GM23338 (cell line): Measurements from ENCODE around the gene LPA. TPM values are rescaled to one million over a fixed set of nuclear protein-coding genes. Genes with fewer than 3 reads are reported as not detected.

Experiments
- ATAC-seq: fragments of 200-7000 bp; cut with Tn5 transposase; 3 replicates; pipeline ENCODE4 v1.9.1; 2020
- DNase-seq: peaks from one replicate; pipeline ENCODE4 v3.0.0-alpha.2; 2015; ENCODE audit warnings: low spot score
- H2AFZ ChIP-seq: fragments of 200-600 bp; sonication (generic); 2 replicates; pipeline ENCODE4 v1.8.0; 2016; ENCODE audit warnings: antibody characterized with exemption, mild to moderate bottlenecking, moderate library complexity
- H3F3A ChIP-seq: fragments of 200-600 bp; sonication (generic); replicated peaks from 2 replicates; pipeline ENCODE4 v1.8.0; 2017; ENCODE audit warnings: antibody characterized with exemption, mixed run types, low read depth
- H3K27ac ChIP-seq: fragments of 200-600 bp; sonication (generic); 2 replicates; pipeline ENCODE4 v1.6.1; 2016; ENCODE audit warnings: low read depth
- H3K27me3 ChIP-seq: fragments of 200-600 bp; sonication (generic); 2 replicates; pipeline ENCODE4 v1.8.0; 2016; ENCODE audit warnings: mild to moderate bottlenecking, mixed run types, moderate library complexity; ENCODE audit not compliant: insufficient read depth
- H3K36me3 ChIP-seq: fragments of 200-600 bp; sonication (generic); 2 replicates; pipeline ENCODE4 v1.8.0; 2016; ENCODE audit warnings: mild to moderate bottlenecking; ENCODE audit not compliant: insufficient read depth
- H3K4me1 ChIP-seq: fragments of 200-600 bp; sonication (generic); 2 replicates; pipeline ENCODE4 v1.8.0; 2016; ENCODE audit warnings: mild to moderate bottlenecking, moderate library complexity; ENCODE audit not compliant: insufficient read depth
- H3K4me2 ChIP-seq: fragments of 200-600 bp; sonication (generic); 2 replicates; pipeline ENCODE4 v1.7.1; 2017; ENCODE audit warnings: mixed run types
- H3K4me3 ChIP-seq: fragments of 200-600 bp; sonication (generic); 2 replicates; pipeline ENCODE4 v1.6.1; 2016; ENCODE audit warnings: mixed run types
- H3K79me2 ChIP-seq: fragments of 200-600 bp; sonication (generic); replicated peaks from 2 replicates; pipeline ENCODE4 v1.8.0; 2017; ENCODE audit warnings: mild to moderate bottlenecking; ENCODE audit not compliant: insufficient read depth
- H3K9me2 ChIP-seq: fragments of 200-600 bp; sonication (generic); 2 replicates; pipeline ENCODE4 v1.8.0; 2017; ENCODE audit not compliant: insufficient read depth
- H4K20me1 ChIP-seq: fragments of 200-600 bp; sonication (generic); replicated peaks from 2 replicates; pipeline ENCODE4 v1.8.0; 2017; ENCODE audit warnings: mild to moderate bottlenecking; ENCODE audit not compliant: insufficient read depth
- H3K27ac Mint-ChIP-seq: 2 replicates; pipeline ENCODE4 v1.8.0; 2020; ENCODE audit warnings: inconsistent platforms, mild to moderate bottlenecking, moderate library complexity, mixed read lengths
- H3K27me3 Mint-ChIP-seq: 3 replicates; pipeline ENCODE4 v1.8.0; 2022; ENCODE audit warnings: low read depth, mild to moderate bottlenecking, moderate library complexity, mixed read lengths, inconsistent platforms; ENCODE audit not compliant: insufficient read depth, poor library complexity
- H3K36me3 Mint-ChIP-seq: 3 replicates; pipeline ENCODE4 v1.8.0; 2021; ENCODE audit warnings: low read depth, mild to moderate bottlenecking, inconsistent platforms, moderate library complexity, mixed read lengths
- H3K4me1 Mint-ChIP-seq: 3 replicates; pipeline ENCODE4 v1.8.0; 2020; ENCODE audit warnings: mild to moderate bottlenecking, inconsistent platforms, mixed read lengths
- H3K4me3 Mint-ChIP-seq: 3 replicates; pipeline ENCODE4 v1.8.0; 2021; ENCODE audit warnings: moderate library complexity, mild to moderate bottlenecking, inconsistent platforms, mixed read lengths
- H3K9me3 Mint-ChIP-seq: 3 replicates; pipeline ENCODE4 v1.8.0; 2020; ENCODE audit warnings: moderate library complexity, mild to moderate bottlenecking, inconsistent platforms, mixed read lengths
- CREB1 ChIP-seq: fragments of 250-450 bp; sonication (Bioruptor Pico); IDR thresholded peaks from 2 replicates; pipeline ENCODE4 v1.5.0; 2020; ENCODE audit warnings: low read depth, mild to moderate bottlenecking, moderate library complexity
- EZH2 ChIP-seq: fragments of 200-600 bp; sonication (generic); IDR thresholded peaks from one replicate; pipeline ENCODE4 v1.8.0; 2017; ENCODE audit warnings: antibody characterized with exemption, mild to moderate bottlenecking, low read depth; ENCODE audit not compliant: unreplicated experiment
- EZH2phosphoT487 ChIP-seq: fragments of 200-600 bp; sonication (generic); IDR thresholded peaks from one replicate; pipeline ENCODE4 v1.8.1; 2018; ENCODE audit warnings: antibody characterized with exemption; ENCODE audit not compliant: unreplicated experiment
- JUNB ChIP-seq: IDR thresholded peaks from one replicate; pipeline ENCODE4 v1.6.1; 2016; ENCODE audit warnings: antibody characterized with exemption; ENCODE audit not compliant: unreplicated experiment
- NANOG ChIP-seq: IDR thresholded peaks from 2 replicates; pipeline ENCODE4 v1.6.1; 2016; ENCODE audit warnings: antibody characterized with exemption, borderline replicate concordance
- POLR2AphosphoS5 ChIP-seq: IDR thresholded peaks from 2 replicates; pipeline ENCODE4 v1.6.1; 2016; ENCODE audit warnings: antibody characterized with exemption, low read depth
- STAT1 ChIP-seq: IDR thresholded peaks from one replicate; pipeline ENCODE4 v1.6.1; 2016; ENCODE audit warnings: antibody characterized with exemption; ENCODE audit not compliant: unreplicated experiment
- ZNF114 ChIP-seq: fragments of 250-450 bp; sonication (Bioruptor Pico); IDR thresholded peaks from 2 replicates; pipeline ENCODE4 v1.5.0; 2020; ENCODE audit warnings: mild to moderate bottlenecking, moderate library complexity
- ZNF331 ChIP-seq: fragments of 250-450 bp; sonication (Bioruptor Pico); IDR thresholded peaks from 2 replicates; pipeline ENCODE4 v1.5.0; 2020; ENCODE audit warnings: low read depth, mild to moderate bottlenecking, moderate library complexity
- polyA plus RNA-seq: library from polyadenylated mRNA; unstranded; fragments of >200 nt; fragmentation: Nextera tagmentation; extraction: Ambion mirVana; gene quantifications from 2 replicates; pipeline ENCODE4 v1.2.1, GENCODE V29; 2016
- total RNA-seq: library from RNA; depleted of rRNA; stranded (reverse); fragments of >200 nt; shearing (Covaris generic); gene quantifications from 2 replicates; pipeline ENCODE4 v1.2.3, GENCODE V29; 2014
- TF ChIP-seq, protein P1 (sequence below): IDR thresholded peaks from one replicate; pipeline ENCODE4 v1.6.1; 2018; ENCODE audit warnings: antibody characterized with exemption; ENCODE audit not compliant: unreplicated experiment
- TF ChIP-seq, protein P2 (sequence below), 2 experiments: fragments of 200-600 bp in 1 of 2; sonication (generic) in 1 of 2; conservative IDR thresholded peaks; 2 replicates each; pipeline versions ENCODE4 v1.5.1 to v1.6.1; 2016 to 2017; ENCODE audit warnings: antibody characterized with exemption in 2 of 2, low read depth in 2 of 2, mild to moderate bottlenecking in 2 of 2, moderate library complexity in 1 of 2
- TF ChIP-seq, protein P3 (sequence below): IDR thresholded peaks from 2 replicates; pipeline ENCODE4 v1.6.1; 2016; ENCODE audit warnings: antibody characterized with exemption

Gene LPA
- total and polyA plus RNA-seq, 2 experiments from 2014 or later, result 0.17 TPM; not detected in 1

DNA sequence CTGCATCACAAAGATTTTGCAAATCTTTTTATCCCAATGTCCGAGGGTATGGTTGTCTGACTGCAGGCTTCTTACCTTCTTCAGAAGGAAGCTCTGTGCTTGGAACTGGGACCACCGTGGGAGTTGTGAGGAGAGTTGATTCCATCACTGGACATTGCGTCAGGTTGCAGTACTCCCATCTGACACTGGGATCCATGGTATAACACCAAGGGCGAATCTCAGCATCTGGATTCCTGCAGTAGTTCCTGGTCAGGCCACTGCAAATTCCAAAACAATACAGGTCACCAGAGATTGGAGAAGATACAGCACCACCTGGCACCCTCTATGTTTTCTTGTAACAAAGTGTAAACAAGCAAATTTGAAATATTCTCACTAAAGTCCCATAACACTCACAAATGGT lies 77.7 kb downstream of the LPA start (continued):
- TF ChIP-seq ZNF331 (CRISPR knock-in tag) (no peak), JUNB (no peak), EZH2 (no peak), STAT1 (no peak), CREB1 (CRISPR knock-in tag) (no peak), ZNF114 (CRISPR knock-in tag) (no peak), POLR2AphosphoS5 (no peak)
- TF ChIP-seq, protein P1, sequence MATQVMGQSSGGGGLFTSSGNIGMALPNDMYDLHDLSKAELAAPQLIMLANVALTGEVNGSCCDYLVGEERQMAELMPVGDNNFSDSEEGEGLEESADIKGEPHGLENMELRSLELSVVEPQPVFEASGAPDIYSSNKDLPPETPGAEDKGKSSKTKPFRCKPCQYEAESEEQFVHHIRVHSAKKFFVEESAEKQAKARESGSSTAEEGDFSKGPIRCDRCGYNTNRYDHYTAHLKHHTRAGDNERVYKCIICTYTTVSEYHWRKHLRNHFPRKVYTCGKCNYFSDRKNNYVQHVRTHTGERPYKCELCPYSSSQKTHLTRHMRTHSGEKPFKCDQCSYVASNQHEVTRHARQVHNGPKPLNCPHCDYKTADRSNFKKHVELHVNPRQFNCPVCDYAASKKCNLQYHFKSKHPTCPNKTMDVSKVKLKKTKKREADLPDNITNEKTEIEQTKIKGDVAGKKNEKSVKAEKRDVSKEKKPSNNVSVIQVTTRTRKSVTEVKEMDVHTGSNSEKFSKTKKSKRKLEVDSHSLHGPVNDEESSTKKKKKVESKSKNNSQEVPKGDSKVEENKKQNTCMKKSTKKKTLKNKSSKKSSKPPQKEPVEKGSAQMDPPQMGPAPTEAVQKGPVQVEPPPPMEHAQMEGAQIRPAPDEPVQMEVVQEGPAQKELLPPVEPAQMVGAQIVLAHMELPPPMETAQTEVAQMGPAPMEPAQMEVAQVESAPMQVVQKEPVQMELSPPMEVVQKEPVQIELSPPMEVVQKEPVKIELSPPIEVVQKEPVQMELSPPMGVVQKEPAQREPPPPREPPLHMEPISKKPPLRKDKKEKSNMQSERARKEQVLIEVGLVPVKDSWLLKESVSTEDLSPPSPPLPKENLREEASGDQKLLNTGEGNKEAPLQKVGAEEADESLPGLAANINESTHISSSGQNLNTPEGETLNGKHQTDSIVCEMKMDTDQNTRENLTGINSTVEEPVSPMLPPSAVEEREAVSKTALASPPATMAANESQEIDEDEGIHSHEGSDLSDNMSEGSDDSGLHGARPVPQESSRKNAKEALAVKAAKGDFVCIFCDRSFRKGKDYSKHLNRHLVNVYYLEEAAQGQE, result no peak
- TF ChIP-seq, protein P2, sequence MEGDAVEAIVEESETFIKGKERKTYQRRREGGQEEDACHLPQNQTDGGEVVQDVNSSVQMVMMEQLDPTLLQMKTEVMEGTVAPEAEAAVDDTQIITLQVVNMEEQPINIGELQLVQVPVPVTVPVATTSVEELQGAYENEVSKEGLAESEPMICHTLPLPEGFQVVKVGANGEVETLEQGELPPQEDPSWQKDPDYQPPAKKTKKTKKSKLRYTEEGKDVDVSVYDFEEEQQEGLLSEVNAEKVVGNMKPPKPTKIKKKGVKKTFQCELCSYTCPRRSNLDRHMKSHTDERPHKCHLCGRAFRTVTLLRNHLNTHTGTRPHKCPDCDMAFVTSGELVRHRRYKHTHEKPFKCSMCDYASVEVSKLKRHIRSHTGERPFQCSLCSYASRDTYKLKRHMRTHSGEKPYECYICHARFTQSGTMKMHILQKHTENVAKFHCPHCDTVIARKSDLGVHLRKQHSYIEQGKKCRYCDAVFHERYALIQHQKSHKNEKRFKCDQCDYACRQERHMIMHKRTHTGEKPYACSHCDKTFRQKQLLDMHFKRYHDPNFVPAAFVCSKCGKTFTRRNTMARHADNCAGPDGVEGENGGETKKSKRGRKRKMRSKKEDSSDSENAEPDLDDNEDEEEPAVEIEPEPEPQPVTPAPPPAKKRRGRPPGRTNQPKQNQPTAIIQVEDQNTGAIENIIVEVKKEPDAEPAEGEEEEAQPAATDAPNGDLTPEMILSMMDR (conservative IDR thresholded peaks at IDR 0.05; ENCODE audit: low read depth in 2 of 2), result no peak

DNA sequence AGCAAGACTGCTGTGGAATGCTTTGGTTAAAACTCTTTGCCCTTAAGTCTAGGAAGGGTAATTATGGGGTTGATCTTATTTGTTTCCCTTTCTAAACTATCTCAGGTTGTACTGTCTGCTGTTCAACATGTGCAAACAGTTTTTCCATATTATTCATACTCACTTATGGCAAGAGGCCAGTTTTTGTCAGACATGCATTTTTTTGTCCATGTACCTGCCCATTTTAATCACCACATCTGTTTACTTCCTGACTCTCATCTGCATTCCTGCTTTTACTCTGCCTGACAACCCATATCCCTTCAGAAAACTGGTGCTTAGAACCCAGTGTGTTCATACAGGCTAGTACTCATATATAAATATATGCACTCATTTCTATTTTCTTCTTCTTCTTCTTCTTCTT lies 80.3 kb downstream of the LPA start:
- H3K9me3 Mint-ChIP-seq, result peaks cover 78% of the 10 kb centered on the region
- Histone ChIP-seq H3F3A (no peaks in the 10 kb centered on the region), H3K4me2 (no peak overlapping the region), H3K4me3 (no peak overlapping the region), H3K27ac (no peak overlapping the region), H2AFZ (no peak overlapping the region), H3K4me1 (no peaks in the 10 kb centered on the region), H3K36me3 (no peaks in the 10 kb centered on the region), H4K20me1 (no peaks in the 10 kb centered on the region), H3K27me3 (no peaks in the 10 kb centered on the region), H3K9me2 (peaks cover 16% of the 10 kb centered on the region; the same call in 1 of the 2 replicates), H3K79me2 (no peaks in the 10 kb centered on the region)
- no peak overlapping the region for H3K4me3 Mint-ChIP-seq
- no peak for DNase-seq
- ATAC-seq, result no peak
- no peaks in the 10 kb centered on the region for H3K4me1 Mint-ChIP-seq
- H3K27me3 Mint-ChIP-seq, result no peaks in the 10 kb centered on the region
- H3K27ac Mint-ChIP-seq, result no peak overlapping the region
- peaks cover 10% of the 10 kb centered on the region for H3K36me3 Mint-ChIP-seq
- TF ChIP-seq, protein P1, result no peak
- TF ChIP-seq NANOG, result no peak
- TF ChIP-seq ZNF331 (CRISPR knock-in tag), result no peak
- no peak for TF ChIP-seq EZH2phosphoT487
- TF ChIP-seq, protein P3, sequence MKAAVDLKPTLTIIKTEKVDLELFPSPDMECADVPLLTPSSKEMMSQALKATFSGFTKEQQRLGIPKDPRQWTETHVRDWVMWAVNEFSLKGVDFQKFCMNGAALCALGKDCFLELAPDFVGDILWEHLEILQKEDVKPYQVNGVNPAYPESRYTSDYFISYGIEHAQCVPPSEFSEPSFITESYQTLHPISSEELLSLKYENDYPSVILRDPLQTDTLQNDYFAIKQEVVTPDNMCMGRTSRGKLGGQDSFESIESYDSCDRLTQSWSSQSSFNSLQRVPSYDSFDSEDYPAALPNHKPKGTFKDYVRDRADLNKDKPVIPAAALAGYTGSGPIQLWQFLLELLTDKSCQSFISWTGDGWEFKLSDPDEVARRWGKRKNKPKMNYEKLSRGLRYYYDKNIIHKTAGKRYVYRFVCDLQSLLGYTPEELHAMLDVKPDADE, result no peak
- TF ChIP-seq POLR2AphosphoS5, result no peak
- TF ChIP-seq STAT1, result no peak
- no peak for TF ChIP-seq EZH2
